ENCODE measurements around the gene GOLGA6L4. TPM values are rescaled to one million over a fixed set of nuclear protein-coding genes. Genes with fewer than 3 reads are reported as not detected.
"Not testable (repeated sequence)": the region's sequence is repeated elsewhere in the genome, so short reads cannot be mapped to it uniquely, and the experiment has no call there.

GOLGA6L4 gene, protein sequence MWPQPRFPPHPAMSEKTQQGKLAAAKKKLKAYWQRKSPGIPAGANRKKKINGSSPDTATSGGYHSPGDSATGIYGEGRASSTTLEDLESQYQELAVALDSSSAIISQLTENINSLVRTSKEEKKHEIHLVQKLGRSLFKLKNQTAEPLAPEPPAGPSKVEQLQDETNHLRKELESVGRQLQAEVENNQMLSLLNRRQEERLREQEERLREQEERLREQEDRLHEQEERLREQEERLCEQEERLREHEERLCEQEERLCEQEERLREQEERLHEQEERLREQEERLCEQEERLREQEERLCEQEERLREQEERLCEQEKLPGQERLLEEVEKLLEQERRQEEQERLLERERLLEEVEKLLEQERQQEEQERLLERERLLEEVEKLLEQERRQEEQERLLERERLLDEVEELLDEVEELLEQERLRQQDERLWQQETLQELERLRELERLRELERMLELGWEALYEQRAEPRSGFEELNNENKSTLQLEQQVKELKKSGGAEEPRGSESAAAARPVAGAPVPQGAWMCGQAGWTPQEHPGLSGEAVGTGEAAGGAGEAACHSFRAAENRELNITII
- total RNA-seq: 1.8 and 2.1 TPM in 2 replicates

- H3K9me3 Mint-ChIP-seq; intact Hi-C loops (cut with micrococcal nuclease); H3K27me3 Mint-ChIP-seq (ENCODE audit: low read depth); H3K4me1 Mint-ChIP-seq (ENCODE audit: low read depth); H3K36me3 Mint-ChIP-seq (ENCODE audit: low read depth); H3K27ac Mint-ChIP-seq; DNase-seq (ENCODE audit: low spot score); H3K4me3 Mint-ChIP-seq (ENCODE audit: low read depth): not testable (repeated sequence)
Observed at GRCh38 chr15:84235573-84235972, at the start of gene GOLGA6L4. Gene GOLGA6L4, plus strand, starts transcription at chr15:84235773. Its CDS starts 62 bp downstream, at chr15:84235835.

DNA sequence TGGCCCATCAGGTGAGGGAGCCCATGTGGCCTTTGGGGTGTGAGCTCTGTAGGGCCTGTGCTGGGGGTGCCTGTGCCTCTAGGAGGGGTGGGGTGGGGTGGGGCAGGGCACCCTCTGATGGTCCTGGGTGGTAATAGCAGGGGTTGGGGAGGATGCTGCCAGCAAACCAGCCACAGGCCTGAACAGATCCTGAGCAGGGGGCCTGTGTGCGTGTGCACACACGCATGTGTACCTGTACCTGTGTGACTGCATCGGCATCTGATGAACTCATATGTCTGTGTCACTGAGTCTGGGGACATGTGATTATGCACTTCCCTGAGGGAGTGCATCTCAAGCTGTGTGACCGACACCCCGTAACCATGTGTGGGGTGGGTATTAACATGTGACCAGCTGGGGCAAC, 42.6 kb upstream of the GOLGA6L4 start:
- H3K9me3 Mint-ChIP-seq; H3K4me1 Mint-ChIP-seq (ENCODE audit: low read depth); H3K27me3 Mint-ChIP-seq (ENCODE audit: low read depth); H3K36me3 Mint-ChIP-seq (ENCODE audit: low read depth); H3K4me3 Mint-ChIP-seq (ENCODE audit: low read depth); DNase-seq (ENCODE audit: low spot score); intact Hi-C loops (cut with micrococcal nuclease); H3K27ac Mint-ChIP-seq: not testable (repeated sequence)

DNA sequence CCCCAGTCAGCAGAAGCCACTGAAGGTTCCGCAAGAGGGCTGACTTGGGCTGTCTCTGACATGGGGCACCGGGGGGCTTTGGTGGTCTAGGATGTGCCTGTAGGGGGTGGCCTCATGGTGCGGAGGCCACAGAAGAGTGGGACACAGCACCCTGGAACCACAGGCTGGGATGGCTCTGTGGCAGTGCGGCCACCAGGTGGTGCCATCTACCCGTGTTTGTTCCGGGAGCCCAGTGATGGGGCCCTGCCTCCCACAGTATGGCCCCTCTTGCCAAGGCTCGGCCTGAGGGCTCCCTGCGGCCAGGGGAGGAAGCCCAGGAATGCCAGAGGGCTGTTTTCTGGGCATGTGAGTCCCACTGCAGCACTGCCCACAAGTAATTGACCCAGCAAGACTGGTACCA, 40.0 kb upstream of the GOLGA6L4 start:
- H3K36me3 Mint-ChIP-seq (ENCODE audit: low read depth); H3K27ac Mint-ChIP-seq; DNase-seq (ENCODE audit: low spot score); H3K4me1 Mint-ChIP-seq (ENCODE audit: low read depth); H3K4me3 Mint-ChIP-seq (ENCODE audit: low read depth); intact Hi-C loops (cut with micrococcal nuclease); H3K9me3 Mint-ChIP-seq; H3K27me3 Mint-ChIP-seq (ENCODE audit: low read depth): not testable (repeated sequence)

DNA sequence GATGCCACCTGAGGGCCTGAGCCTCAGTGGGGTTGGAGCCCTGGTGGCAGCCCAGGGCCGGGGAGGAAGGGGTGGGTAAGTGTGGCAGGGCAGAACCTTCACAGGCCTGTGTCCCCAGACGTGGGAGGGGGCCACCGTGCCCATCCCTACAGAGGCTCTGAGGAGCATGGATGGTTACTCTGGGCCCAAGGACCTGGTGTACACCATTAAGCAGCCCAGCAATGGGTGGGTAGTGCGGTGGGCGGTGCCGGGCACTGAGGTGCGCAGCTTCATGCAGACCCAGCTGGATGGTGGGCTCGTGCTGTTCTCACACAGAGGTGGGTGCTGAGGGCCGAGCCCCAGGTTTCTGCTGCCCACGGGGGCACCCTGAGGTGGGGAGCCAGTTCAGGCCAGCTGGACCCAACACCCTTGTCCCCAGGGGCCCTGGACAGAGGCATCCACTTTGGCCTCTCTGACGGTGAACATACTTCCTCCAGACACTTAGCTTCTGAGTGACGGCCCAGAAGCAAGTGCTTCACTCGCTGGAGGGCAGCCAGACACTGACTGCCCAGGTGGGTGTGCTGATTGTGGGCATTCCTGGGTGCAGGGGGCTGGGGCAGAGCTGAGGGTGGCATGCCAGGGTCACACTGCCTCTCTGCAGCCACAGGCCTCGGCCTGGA, 38.9 kb upstream of the GOLGA6L4 start:
- H3K9me3 Mint-ChIP-seq; DNase-seq (ENCODE audit: low spot score); H3K4me1 Mint-ChIP-seq (ENCODE audit: low read depth); intact Hi-C loops (cut with micrococcal nuclease); H3K4me3 Mint-ChIP-seq (ENCODE audit: low read depth); H3K36me3 Mint-ChIP-seq (ENCODE audit: low read depth); H3K27me3 Mint-ChIP-seq (ENCODE audit: low read depth); H3K27ac Mint-ChIP-seq: not testable (repeated sequence)

DNA sequence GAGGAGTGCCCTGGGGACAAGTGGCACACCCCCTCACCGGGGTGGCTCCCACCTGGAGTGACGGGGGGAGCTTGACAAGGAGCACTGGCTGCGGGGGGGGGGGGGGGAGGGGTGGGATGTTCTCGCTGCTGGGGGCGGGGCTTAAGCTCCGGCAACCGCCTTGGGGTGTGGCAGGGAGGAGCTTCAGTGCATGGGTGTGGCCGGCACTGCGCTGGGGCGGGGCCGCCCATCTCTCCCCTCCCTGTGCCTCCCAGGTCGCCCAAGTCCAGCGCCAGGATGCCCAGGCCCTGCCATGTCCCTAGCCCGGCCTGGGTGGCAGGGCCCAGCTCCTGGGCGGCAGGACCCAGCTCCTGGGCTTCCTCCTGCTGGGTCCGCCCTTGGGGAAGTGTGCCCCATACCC, 35.7 kb upstream of the GOLGA6L4 start:
- not testable (repeated sequence) for H3K4me3 Mint-ChIP-seq (ENCODE audit: low read depth); H3K27ac Mint-ChIP-seq

DNA sequence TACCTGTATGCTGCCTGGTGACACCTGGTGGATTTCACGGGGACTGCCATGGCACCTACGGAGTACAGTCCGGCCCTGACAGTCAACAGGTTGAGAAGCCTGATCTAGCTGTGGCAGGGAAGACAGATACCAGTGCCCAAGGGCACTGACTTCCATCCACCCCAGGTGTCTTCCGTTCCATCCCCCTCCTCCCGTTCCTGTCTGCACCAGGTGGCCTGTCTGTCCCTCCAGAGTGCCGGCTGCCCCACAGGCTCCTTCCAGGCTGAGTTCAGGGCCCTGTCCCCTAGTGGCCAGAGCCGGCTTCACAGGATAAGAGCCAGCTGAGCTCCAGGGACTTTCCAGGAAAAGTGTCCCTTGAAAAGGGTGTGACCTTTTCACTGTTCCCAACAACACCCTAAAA, 10.9 kb downstream of the GOLGA6L4 start:
- H3K36me3 Mint-ChIP-seq (ENCODE audit: low read depth); intact Hi-C loops (cut with micrococcal nuclease); H3K4me3 Mint-ChIP-seq (ENCODE audit: low read depth); H3K4me1 Mint-ChIP-seq (ENCODE audit: low read depth); H3K27me3 Mint-ChIP-seq (ENCODE audit: low read depth); H3K9me3 Mint-ChIP-seq; H3K27ac Mint-ChIP-seq: not testable (repeated sequence)
- peak; percentile 13 for DNase-seq (ENCODE audit: low spot score)

More for the DNA sequence above, 35.7 kb upstream of the GOLGA6L4 start:
- H3K36me3 Mint-ChIP-seq (ENCODE audit: low read depth); H3K27me3 Mint-ChIP-seq (ENCODE audit: low read depth); H3K9me3 Mint-ChIP-seq; intact Hi-C loops (cut with micrococcal nuclease); H3K4me1 Mint-ChIP-seq (ENCODE audit: low read depth); DNase-seq (ENCODE audit: low spot score): not testable (repeated sequence)
